ENCODE data around the gene SYT1.

The SYT1 gene

DNA sequence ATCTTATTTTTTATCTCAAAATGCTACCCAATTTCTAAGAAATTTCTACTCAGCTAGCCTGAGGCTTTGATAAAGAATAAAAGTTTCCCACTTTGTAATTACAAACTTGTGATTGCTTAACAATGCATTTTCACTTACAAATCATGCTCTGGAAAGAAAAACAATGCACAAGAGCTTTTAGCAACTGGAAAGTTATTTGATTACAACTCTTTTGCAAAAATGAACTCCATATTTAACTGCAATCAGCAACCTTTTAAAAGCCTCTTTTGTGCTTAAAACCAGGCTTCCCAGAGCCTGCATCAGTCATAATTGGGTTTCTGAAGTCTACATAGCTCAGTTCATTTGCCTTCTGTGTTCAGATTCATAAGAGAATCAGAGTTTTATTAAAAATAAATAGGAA lies 431.0 kb downstream of the SYT1 start:
- ChIA-PET CTCF (interaction anchor here (1.2 kb wide), 1 partner anchor 50 kb away, joined by 4 read pairs; no protein-coding TSS in a partner anchor), POLR2A (no interaction called here)

GRCh38 chr12:79296133-79296532 lies 431.6 kb downstream of the SYT1 start:
- peaks cover 0 to 5% of the 10 kb centered on the region in 2 experiments; a peak in 1 of 3 replicates for H3K36me3 ChIP-seq (ENCODE audit: control insufficient read depth in 2 of 2, insufficient read depth in 1 of 2, low read length in 2 of 2)
- POLR2A ChIA-PET, result no interaction called here
- no peak overlapping the region for H3K4me3 ChIP-seq (ENCODE audit: low read depth, low read length)
- CTCF ChIA-PET, result no interaction called here
- TF ChIP-seq HOXA7 (CRISPR knock-in tag; IDR thresholded peaks at IDR 0.05; ENCODE audit: borderline replicate concordance) (no peak), ZNF223 (tag by site-specific recombination; IDR thresholded peaks at IDR 0.05) (no peak), SALL2 (tag by site-specific recombination; IDR thresholded peaks at IDR 0.05; ENCODE audit: borderline replicate concordance) (no peak), CTCF (tag by site-specific recombination; IDR thresholded peaks at IDR 0.05) (no peak)
- no peaks in the 10 kb centered on the region for H3K4me1 ChIP-seq (ENCODE audit: control insufficient read depth, insufficient read depth, low read length)
- no peaks in the 10 kb centered on the region for H3K9me3 ChIP-seq (ENCODE audit: control insufficient read depth, insufficient read depth, low read depth, low read length)
- H3K27ac ChIP-seq (ENCODE audit: extremely low read depth, low read depth, low read length), result no peak overlapping the region

More for the DNA sequence above, 431.0 kb downstream of the SYT1 start:
- Histone ChIP-seq H3K9me3 (ENCODE audit: control insufficient read depth, insufficient read depth, low read depth, low read length) (no peaks in the 10 kb centered on the region), H3K4me1 (ENCODE audit: control insufficient read depth, insufficient read depth, low read length) (no peaks in the 10 kb centered on the region), H3K4me3 (ENCODE audit: low read depth, low read length) (no peak overlapping the region), H3K27ac (ENCODE audit: extremely low read depth, low read depth, low read length) (no peak overlapping the region), H3K36me3 (ENCODE audit: control insufficient read depth in 2 of 2, insufficient read depth in 1 of 2, low read length in 2 of 2) (peaks cover 0 to 5% of the 10 kb centered on the region in 2 experiments; a peak in 1 of 3 replicates)
- TF ChIP-seq ZNF560 (tag by site-specific recombination; IDR thresholded peaks at IDR 0.05; ENCODE audit: borderline replicate concordance), result no peak
- TF ChIP-seq EGR2 (tag by site-specific recombination; IDR thresholded peaks at IDR 0.05; ENCODE audit: low read depth), result no peak
- TF ChIP-seq SP3 (tag by site-specific recombination; IDR thresholded peaks at IDR 0.05), result no peak
- TF ChIP-seq ZBTB48 (tag by site-specific recombination; IDR thresholded peaks at IDR 0.05), result no peak
- TF ChIP-seq ZNF37A (tag by site-specific recombination; IDR thresholded peaks at IDR 0.05), result no peak
- TF ChIP-seq, protein P1, sequence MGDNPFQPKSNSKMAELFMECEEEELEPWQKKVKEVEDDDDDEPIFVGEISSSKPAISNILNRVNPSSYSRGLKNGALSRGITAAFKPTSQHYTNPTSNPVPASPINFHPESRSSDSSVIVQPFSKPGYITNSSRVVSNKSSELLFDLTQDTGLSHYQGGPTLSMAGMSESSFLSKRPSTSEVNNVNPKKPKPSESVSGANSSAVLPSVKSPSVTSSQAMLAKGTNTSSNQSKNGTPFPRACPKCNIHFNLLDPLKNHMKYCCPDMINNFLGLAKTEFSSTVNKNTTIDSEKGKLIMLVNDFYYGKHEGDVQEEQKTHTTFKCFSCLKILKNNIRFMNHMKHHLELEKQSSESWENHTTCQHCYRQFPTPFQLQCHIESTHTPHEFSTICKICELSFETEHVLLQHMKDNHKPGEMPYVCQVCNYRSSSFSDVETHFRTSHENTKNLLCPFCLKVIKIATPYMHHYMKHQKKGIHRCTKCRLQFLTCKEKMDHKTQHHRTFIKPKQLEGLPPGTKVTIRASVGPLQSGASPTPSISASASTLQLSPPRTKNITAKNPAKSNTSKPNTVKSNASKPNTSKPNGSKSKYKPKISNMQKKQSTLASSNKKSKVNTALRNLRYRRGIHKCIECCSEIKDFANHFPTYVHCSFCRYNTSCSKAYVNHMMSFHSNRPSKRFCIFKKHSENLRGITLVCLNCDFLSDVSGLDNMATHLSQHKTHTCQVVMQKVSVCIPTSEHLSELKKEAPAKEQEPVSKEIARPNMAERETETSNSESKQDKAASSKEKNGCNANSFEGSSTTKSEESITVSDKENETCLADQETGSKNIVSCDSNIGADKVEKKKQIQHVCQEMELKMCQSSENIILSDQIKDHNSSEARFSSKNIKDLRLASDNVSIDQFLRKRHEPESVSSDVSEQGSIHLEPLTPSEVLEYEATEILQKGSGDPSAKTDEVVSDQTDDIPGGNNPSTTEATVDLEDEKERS (tag by site-specific recombination; IDR thresholded peaks at IDR 0.05), result no peak
- TF ChIP-seq ZNF311 (tag by site-specific recombination; IDR thresholded peaks at IDR 0.05; ENCODE audit: borderline replicate concordance), result no peak
- no peak for TF ChIP-seq ZNF645 (tag by site-specific recombination; IDR thresholded peaks at IDR 0.05)
- no peak for TF ChIP-seq ZBTB1 (tag by site-specific recombination; IDR thresholded peaks at IDR 0.05)
- no peak for TF ChIP-seq ZNF341 (tag by site-specific recombination; IDR thresholded peaks at IDR 0.05; ENCODE audit: low read depth)
- TF ChIP-seq ZFP69B (tag by site-specific recombination; IDR thresholded peaks at IDR 0.05), result no peak
- no peak for TF ChIP-seq ZNF391 (tag by site-specific recombination; IDR thresholded peaks at IDR 0.05; ENCODE audit: borderline replicate concordance, low read depth)
- no peak for TF ChIP-seq ZNF48 (tag by site-specific recombination; IDR thresholded peaks at IDR 0.05)
- no peak for TF ChIP-seq ZNF707 (tag by site-specific recombination; IDR thresholded peaks at IDR 0.05)
- no peak for TF ChIP-seq ZNF658 (tag by site-specific recombination; IDR thresholded peaks at IDR 0.05)
- TF ChIP-seq ZNF175 (tag by site-specific recombination; IDR thresholded peaks at IDR 0.05), result no peak
- TF ChIP-seq ZNF214 (tag by site-specific recombination; IDR thresholded peaks at IDR 0.05; ENCODE audit: borderline replicate concordance), result no peak
- no peak for TF ChIP-seq ZNF174 (tag by site-specific recombination; IDR thresholded peaks at IDR 0.05)
- TF ChIP-seq ZNF433 (tag by site-specific recombination; IDR thresholded peaks at IDR 0.05; ENCODE audit: low read depth), result no peak

Measured in HEK293 (cell line).